ENCODE results near the gene VWA1.

DNA sequence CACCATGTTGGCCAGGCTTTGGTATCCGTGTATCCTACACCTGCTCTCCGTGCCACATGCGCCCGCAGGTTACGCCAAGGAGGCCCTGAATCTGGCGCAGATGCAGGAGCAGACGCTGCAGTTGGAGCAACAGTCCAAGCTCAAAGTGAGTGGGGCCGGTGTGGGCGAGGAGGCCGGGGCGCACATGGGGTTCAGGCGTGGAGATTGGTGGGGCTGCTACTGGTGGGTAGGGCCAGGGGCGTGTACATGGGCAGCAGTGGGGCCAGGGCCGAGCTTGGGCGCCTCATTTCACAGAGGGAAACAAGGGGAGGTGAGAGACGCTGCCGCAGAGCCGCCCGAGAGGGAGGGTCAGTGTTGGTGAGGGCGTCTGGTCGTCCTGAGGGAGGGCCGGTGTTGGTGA is 41.7 kb downstream of the VWA1 start:
- TF ChIP-seq, protein P1, sequence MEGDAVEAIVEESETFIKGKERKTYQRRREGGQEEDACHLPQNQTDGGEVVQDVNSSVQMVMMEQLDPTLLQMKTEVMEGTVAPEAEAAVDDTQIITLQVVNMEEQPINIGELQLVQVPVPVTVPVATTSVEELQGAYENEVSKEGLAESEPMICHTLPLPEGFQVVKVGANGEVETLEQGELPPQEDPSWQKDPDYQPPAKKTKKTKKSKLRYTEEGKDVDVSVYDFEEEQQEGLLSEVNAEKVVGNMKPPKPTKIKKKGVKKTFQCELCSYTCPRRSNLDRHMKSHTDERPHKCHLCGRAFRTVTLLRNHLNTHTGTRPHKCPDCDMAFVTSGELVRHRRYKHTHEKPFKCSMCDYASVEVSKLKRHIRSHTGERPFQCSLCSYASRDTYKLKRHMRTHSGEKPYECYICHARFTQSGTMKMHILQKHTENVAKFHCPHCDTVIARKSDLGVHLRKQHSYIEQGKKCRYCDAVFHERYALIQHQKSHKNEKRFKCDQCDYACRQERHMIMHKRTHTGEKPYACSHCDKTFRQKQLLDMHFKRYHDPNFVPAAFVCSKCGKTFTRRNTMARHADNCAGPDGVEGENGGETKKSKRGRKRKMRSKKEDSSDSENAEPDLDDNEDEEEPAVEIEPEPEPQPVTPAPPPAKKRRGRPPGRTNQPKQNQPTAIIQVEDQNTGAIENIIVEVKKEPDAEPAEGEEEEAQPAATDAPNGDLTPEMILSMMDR (conservative IDR thresholded peaks at IDR 0.05): no peak
- no peak for TF ChIP-seq EZH2 (IDR thresholded peaks at IDR 0.05; ENCODE audit: low read depth)
